ENCODE results near the gene TSHZ1. TPM values are rescaled to one million over a fixed set of nuclear protein-coding genes. Genes with fewer than 3 reads are reported as not detected.

Gene TSHZ1
- total RNA-seq, 1 donor from 2014 or later, result 1.3 TPM

DNA sequence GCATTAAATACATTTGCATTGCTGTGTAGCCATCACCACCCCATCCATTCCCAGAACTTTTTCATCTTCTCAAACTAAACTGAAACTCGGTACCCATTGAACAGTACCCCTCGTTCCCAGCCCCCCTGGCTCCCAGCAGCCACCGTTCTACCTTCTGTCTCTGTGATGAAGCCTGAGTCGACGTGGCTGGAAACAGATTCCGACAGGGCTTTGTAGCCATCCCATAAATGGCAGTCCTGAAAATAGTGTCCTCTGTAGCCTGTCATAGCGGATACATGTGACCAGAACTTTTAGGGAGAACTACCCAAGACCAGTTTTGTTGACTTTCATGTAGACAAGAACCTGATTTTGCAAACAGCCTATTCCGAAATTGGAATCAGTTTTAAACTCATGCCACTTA lies 59.1 kb downstream of the TSHZ1 start:
- FAIRE-seq, result no peak
- Histone ChIP-seq H3K36me3 (ENCODE audit: control insufficient read depth, insufficient read depth, low read length) (no peaks in the 10 kb centered on the region), H3K4me3 (ENCODE audit: low read depth, low read length) (no peak overlapping the region), H3K27me3 (ENCODE audit: control insufficient read depth, insufficient read depth, low read length) (no peaks in the 10 kb centered on the region)
- TF ChIP-seq, protein P1, sequence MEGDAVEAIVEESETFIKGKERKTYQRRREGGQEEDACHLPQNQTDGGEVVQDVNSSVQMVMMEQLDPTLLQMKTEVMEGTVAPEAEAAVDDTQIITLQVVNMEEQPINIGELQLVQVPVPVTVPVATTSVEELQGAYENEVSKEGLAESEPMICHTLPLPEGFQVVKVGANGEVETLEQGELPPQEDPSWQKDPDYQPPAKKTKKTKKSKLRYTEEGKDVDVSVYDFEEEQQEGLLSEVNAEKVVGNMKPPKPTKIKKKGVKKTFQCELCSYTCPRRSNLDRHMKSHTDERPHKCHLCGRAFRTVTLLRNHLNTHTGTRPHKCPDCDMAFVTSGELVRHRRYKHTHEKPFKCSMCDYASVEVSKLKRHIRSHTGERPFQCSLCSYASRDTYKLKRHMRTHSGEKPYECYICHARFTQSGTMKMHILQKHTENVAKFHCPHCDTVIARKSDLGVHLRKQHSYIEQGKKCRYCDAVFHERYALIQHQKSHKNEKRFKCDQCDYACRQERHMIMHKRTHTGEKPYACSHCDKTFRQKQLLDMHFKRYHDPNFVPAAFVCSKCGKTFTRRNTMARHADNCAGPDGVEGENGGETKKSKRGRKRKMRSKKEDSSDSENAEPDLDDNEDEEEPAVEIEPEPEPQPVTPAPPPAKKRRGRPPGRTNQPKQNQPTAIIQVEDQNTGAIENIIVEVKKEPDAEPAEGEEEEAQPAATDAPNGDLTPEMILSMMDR (IDR thresholded peaks at IDR 0.05; ENCODE audit: insufficient read depth, low read length, severe bottlenecking), result no peak
- DNase-seq (ENCODE audit: low read depth), result no peak

DNA sequence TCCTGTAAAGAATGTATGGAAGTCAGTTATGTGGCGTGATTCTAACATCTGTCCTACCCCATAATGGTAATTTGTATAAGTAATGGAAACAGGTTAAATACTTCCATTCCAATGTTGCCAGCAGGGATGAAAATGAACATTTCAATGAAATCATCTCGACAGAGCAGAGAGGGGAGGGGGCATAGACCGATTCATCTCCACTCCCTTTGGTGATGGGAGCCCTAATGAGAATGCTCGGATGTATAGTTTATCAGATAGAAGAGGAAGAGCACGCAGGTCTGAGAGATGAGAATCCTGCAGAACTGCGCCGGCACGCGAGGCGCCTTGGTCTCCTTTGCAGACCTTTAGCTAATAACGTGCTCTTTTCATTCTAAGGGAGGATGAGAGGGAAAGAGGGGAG lies 61.4 kb downstream of the TSHZ1 start:
- Histone ChIP-seq H3K27me3 (ENCODE audit: control insufficient read depth, insufficient read depth, low read length) (no peaks in the 10 kb centered on the region), H3K4me3 (ENCODE audit: low read depth, low read length) (no peak overlapping the region), H3K36me3 (ENCODE audit: control insufficient read depth, insufficient read depth, low read length) (no peaks in the 10 kb centered on the region)
- TF ChIP-seq, protein P1 (IDR thresholded peaks at IDR 0.05; ENCODE audit: insufficient read depth, low read length, severe bottlenecking), result no peak
- no peak for FAIRE-seq
- DNase-seq (ENCODE audit: low read depth), result no peak

DNA sequence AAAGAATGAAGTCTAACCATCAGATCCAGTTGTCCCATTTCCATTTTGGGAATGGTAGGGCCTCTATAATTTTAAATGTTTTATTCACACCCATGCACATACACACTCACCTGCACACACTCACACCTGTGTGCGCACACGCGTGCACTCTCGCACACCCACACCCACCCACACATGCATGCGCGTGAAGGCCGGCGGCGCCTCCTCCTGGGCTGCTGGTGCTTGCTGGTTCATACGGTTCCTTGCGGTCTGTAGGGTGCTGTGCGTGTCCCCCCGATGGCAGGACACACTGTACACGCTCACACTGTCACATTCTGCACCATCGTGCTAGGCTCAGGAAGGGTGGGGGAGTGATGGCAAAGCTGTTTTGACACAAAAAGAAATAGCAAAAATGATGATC lies 63.2 kb downstream of the TSHZ1 start:
- no peak for DNase-seq (ENCODE audit: low read depth)
- no peak overlapping the region for H3K4me3 ChIP-seq (ENCODE audit: low read depth, low read length)
- H3K27me3 ChIP-seq (ENCODE audit: control insufficient read depth, insufficient read depth, low read length), result no peaks in the 10 kb centered on the region
- no peak for FAIRE-seq
- no peaks in the 10 kb centered on the region for H3K36me3 ChIP-seq (ENCODE audit: control insufficient read depth, insufficient read depth, low read length)
- TF ChIP-seq, protein P1 (IDR thresholded peaks at IDR 0.05; ENCODE audit: insufficient read depth, low read length, severe bottlenecking), result no peak

DNA sequence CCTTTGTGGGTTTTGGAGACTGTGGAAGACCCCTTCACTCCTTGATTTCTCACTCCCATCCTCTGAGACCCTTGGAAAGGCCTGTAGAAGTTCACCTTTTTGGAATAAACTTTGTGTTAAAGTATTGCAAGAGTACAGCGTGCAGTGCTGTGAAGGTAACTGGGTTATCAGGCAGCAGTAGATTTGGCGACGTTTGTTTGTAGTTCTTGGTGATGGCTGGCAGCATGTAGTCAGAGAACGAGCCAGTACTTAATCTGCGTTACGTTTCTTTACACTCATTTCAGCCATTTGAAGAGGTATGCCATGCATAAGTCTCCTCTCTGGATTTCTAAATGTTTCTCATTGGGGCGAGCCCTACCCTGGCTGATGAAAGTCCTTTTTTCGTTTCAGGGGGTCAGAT lies 64.6 kb downstream of the TSHZ1 start:
- FAIRE-seq (peak; percentile 60), DNase-seq (ENCODE audit: low read depth) (no peak)
- H3K4me3 ChIP-seq (ENCODE audit: low read depth, low read length), result no peak overlapping the region
- H3K27me3 ChIP-seq (ENCODE audit: control insufficient read depth, insufficient read depth, low read length), result no peaks in the 10 kb centered on the region
- TF ChIP-seq, protein P1 (IDR thresholded peaks at IDR 0.05; ENCODE audit: insufficient read depth, low read length, severe bottlenecking), result no peak
- H3K36me3 ChIP-seq (ENCODE audit: control insufficient read depth, insufficient read depth, low read length), result no peaks in the 10 kb centered on the region

DNA sequence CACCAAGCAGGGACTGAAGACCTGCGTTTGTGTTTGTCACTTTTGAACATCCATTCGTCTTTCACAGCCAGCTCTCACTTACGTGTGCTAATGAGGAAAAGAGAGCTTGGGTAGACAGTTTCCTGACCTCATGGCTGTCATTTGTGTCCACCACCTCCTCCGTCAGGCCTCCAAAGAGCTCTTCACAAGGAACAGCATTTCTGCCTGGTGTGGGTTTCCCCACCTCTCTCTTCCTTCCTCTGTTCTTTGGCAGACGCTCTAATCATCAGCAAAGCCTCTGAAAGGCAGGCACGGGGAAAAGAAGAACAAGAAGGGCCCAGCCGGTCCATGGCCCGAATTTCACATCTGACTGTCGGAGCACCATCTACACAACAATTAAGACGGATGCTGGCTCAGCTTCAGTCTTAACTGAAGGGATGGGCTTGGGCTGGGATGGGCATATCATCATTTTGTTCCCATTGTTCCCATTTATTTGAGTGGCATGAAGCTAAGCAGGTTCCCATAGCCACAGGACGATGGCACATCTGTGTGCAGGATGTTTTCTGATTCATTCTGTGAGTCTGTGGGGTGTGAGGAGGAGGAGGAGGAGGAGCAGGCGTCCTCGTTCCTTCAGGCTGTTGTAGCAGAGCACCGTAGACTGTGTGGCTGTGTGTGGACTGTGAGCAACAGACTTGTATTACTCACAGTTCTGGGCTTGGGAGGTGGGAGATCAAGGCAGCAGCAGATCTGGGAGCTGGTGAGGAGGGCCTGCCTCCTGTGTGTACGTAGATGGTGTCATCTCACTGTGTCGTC lies 66.4 kb downstream of the TSHZ1 start:
- Histone ChIP-seq H3K4me3 (ENCODE audit: low read depth, low read length) (no peak overlapping the region), H3K36me3 (ENCODE audit: control insufficient read depth, insufficient read depth, low read length) (no peaks in the 10 kb centered on the region), H3K27me3 (ENCODE audit: control insufficient read depth, insufficient read depth, low read length) (no peaks in the 10 kb centered on the region)
- TF ChIP-seq, protein P1 (IDR thresholded peaks at IDR 0.05; ENCODE audit: insufficient read depth, low read length, severe bottlenecking), result no peak
- FAIRE-seq (no peak), DNase-seq (ENCODE audit: low read depth) (peak; percentile 8)

DNA sequence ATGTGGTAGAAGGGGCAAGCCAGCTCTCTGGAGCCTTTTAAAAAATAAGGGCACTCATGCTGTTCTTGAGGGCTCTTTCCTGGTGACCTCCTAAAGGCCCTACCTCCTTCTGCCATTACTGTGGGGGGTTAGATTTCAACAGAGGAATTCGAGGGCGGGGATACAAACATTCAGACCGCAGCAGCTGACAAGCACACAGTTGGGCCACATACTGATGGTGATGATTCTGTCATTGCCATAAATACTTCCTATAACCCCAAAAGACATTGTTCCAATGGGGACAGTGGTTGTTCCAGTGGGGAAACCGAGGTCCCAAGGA lies 67.0 kb downstream of the TSHZ1 start:
- DNase-seq (ENCODE audit: low read depth), result no peak
- TF ChIP-seq, protein P1 (IDR thresholded peaks at IDR 0.05; ENCODE audit: insufficient read depth, low read length, severe bottlenecking), result no peak
- no peaks in the 10 kb centered on the region for H3K36me3 ChIP-seq (ENCODE audit: control insufficient read depth, insufficient read depth, low read length)
- FAIRE-seq, result no peak
- no peaks in the 10 kb centered on the region for H3K27me3 ChIP-seq (ENCODE audit: control insufficient read depth, insufficient read depth, low read length)
- H3K4me3 ChIP-seq (ENCODE audit: low read depth, low read length), result no peak overlapping the region
